HepG2 (cell line): ENCODE measurements around the gene TRAPPC5. TPM values are rescaled to one million over a fixed set of nuclear protein-coding genes. Genes with fewer than 3 reads are reported as not detected.

Experiments
- ATAC-seq: fragments of 200-7000 bp; cut with Tn5 transposase; 3 replicates; pipeline ENCODE4 v1.9.1; 2020; ENCODE audit warnings: mild to moderate bottlenecking, moderate library complexity
- BruUV-seq: library from RNA; stranded (reverse); fragments of 400-500 nt; replicated peaks from 2 replicates; lab custom pipeline; 2021; lab: Mats Ljungman, UMichigan
- CTCF ChIA-PET: fragments of 300-600 bp; formaldehyde crosslinking; extraction: SDS; loops from one replicate; lab custom pipeline; 2021; ENCODE audit warnings: low total read pairs, inconsistent platforms, low intra/inter-chr PET ratio; lab: Yijun Ruan, JAX
- POLR2A ChIA-PET: fragments of 350-600 bp; sonication (Branson Sonifier 250); formaldehyde crosslinking; loops from one replicate; lab custom pipeline; 2020; ENCODE audit warnings: antibody characterized with exemption, inconsistent platforms; lab: Yijun Ruan, JAX
- DNase-seq: peaks from one replicate; pipeline ENCODE4 v3.0.0-alpha.2; 2015; ENCODE audit warnings: low spot score
- FAIRE-seq: peaks from 3 replicates; lab custom pipeline; 2011; peaks lifted over from hg19 to GRCh38; lab: Jason Lieb, UNC
- H2AFZ ChIP-seq: one replicate; pipeline ENCODE4 v1.6.1; 2011; ENCODE audit warnings: low read length, inconsistent platforms
- H3K27ac ChIP-seq: fragments of 300-600 bp; 3 replicates; pipeline ENCODE4 v1.8.0; 2011; ENCODE audit warnings: mixed run types, mild to moderate bottlenecking, mixed read lengths, low read length, inconsistent platforms; ENCODE audit not compliant: insufficient read depth; ENCODE audit errors: extremely low read length
- H3K27me3 ChIP-seq, 2 experiments: fragments of 200-600 bp in 1 of 2; 2 replicates in 1 of 2; 3 replicates in 1 of 2; pipeline versions ENCODE4 v1.6.0 to v1.8.0; 2011; ENCODE audit warnings: low read length in 2 of 2, mild to moderate bottlenecking in 2 of 2, moderate library complexity in 2 of 2, inconsistent platforms in 1 of 2; ENCODE audit not compliant: insufficient read depth in 2 of 2, control insufficient read depth in 1 of 2
- H3K36me3 ChIP-seq, 2 experiments: fragments of 200-600 bp in 1 of 2; replicated peaks in 1 of 2; 2 replicates in 1 of 2; 3 replicates in 1 of 2; pipeline versions ENCODE4 v1.5.1 to v1.8.0; 2011; ENCODE audit warnings: low read length in 2 of 2, inconsistent platforms in 1 of 2; ENCODE audit not compliant: insufficient read depth in 2 of 2, control insufficient read depth in 1 of 2
- H3K4me1 ChIP-seq: 2 replicates; pipeline ENCODE4 v1.5.1; 2012; ENCODE audit warnings: low read length, inconsistent platforms; ENCODE audit not compliant: insufficient read depth
- H3K4me2 ChIP-seq: 2 replicates; pipeline ENCODE4 v1.6.0; 2011; ENCODE audit warnings: low read depth, low read length, inconsistent platforms
- H3K4me3 ChIP-seq, 3 experiments: fragments of 200-600 bp in 1 of 3; sonication (generic), shearing (Covaris generic) in 1 of 3; replicated peaks in 1 of 3; 2 replicates each; pipeline ENCODE4 v1.5.1; 2011 to 2016; ENCODE audit warnings: low read length in 3 of 3, inconsistent platforms in 2 of 3, low read depth in 2 of 3, mild to moderate bottlenecking in 2 of 3, control low read depth in 1 of 3, mixed read lengths in 1 of 3; ENCODE audit not compliant: insufficient read depth in 1 of 3
- H3K79me2 ChIP-seq: one replicate; pipeline ENCODE4 v1.6.1; 2011; ENCODE audit warnings: low read length, inconsistent platforms; ENCODE audit not compliant: insufficient read depth
- H3K9ac ChIP-seq: 2 replicates; pipeline ENCODE4 v1.6.0; 2011; ENCODE audit warnings: mild to moderate bottlenecking, low read depth, low read length, inconsistent platforms; ENCODE audit not compliant: insufficient read depth
- H3K9me3 ChIP-seq: 2 replicates; pipeline ENCODE4 v1.5.1; 2012; ENCODE audit warnings: mild to moderate bottlenecking, low read length
- H4K20me1 ChIP-seq: 2 replicates; pipeline ENCODE4 v1.6.0; 2011; ENCODE audit warnings: inconsistent platforms, mild to moderate bottlenecking, low read length, moderate library complexity; ENCODE audit not compliant: insufficient read depth
- EEA1 ChIP-seq: sonication (generic); formaldehyde crosslinking; IDR thresholded peaks from 2 replicates; pipeline ENCODE4 v1.5.1; 2020; ENCODE audit warnings: mild to moderate bottlenecking, missing genetic modification reagents, borderline replicate concordance
- NFIB ChIP-seq: sonication (generic); formaldehyde crosslinking; IDR thresholded peaks from 2 replicates; pipeline ENCODE4 v1.9.0; 2021; ENCODE audit warnings: missing genetic modification reagents, mild to moderate bottlenecking, borderline replicate concordance
- TCF12 ChIP-seq, 2 experiments: fragments of 450-650 bp in 1 of 2; sonication (generic) in 1 of 2; formaldehyde crosslinking in 1 of 2; IDR thresholded peaks; 2 replicates each; pipeline versions ENCODE4 v1.6.1 to v1.8.0; 2017 to 2022; ENCODE audit warnings: antibody characterized with exemption in 1 of 2, mild to moderate bottlenecking in 1 of 2, missing genetic modification reagents in 1 of 2, moderate library complexity in 1 of 2
- ZNF264 ChIP-seq: sonication (generic); formaldehyde crosslinking; IDR thresholded peaks from 2 replicates; pipeline ENCODE4 v1.4.0; 2020; ENCODE audit warnings: missing genetic modification reagents
- ZNF766 ChIP-seq: sonication (generic); formaldehyde crosslinking; IDR thresholded peaks from 2 replicates; pipeline ENCODE4 v1.5.0; 2020; ENCODE audit warnings: missing genetic modification reagents, borderline replicate concordance
- WGBS: methylation state at CpG from one replicate; pipeline ENCODE4 v1.1.6; 2017; ENCODE audit warnings: low lambda C conversion rate; 5-methylcytosine and 5-hydroxymethylcytosine counted together
- in situ Hi-C: cut with HindIII; loops from 2 replicates; pipeline ENCODE4 v1.10.0; 2017; ENCODE audit warnings: low pct_unique_long_range_greater_than_20kb; ENCODE audit not compliant: extremely low pct_ligation_motif_present
- intact Hi-C: fragments of 100-400 bp; cut with micrococcal nuclease; formaldehyde crosslinking; loops from one replicate; pipeline ENCODE4 v1.10.0; 2022; ENCODE audit not compliant: unreplicated experiment
- polyA plus RNA-seq, 8 experiments: library from polyadenylated mRNA; depleted of rRNA in 3 of 8; stranded (reverse) in 7 of 8; unstranded in 1 of 8; fragments of >200 nt; fragmentation: Illumina TruSeq in 4 of 8; extraction: Trizol in 4 of 8; gene quantifications; 2 replicates each; pipeline versions ENCODE4 v1.2.1 to v1.2.3, GENCODE V29; 2011 to 2016; ENCODE audit warnings: low read depth in 4 of 8, missing spikeins in 1 of 8, mixed read lengths in 1 of 8; ENCODE audit not compliant: insufficient read depth in 1 of 8
- total RNA-seq, 5 experiments: library from RNA; depleted of rRNA; stranded (reverse); fragments of >200 nt; fragmentation: Illumina TruSeq; extraction: Trizol; gene quantifications; 2 replicates each; pipeline ENCODE4 v1.2.3, GENCODE V29; 2016; ENCODE audit warnings: low read depth in 1 of 5
- TF ChIP-seq, protein P1 (sequence below): IDR thresholded peaks from 2 replicates; pipeline ENCODE4 v1.6.1; 2016
- TF ChIP-seq, protein P2 (sequence below): sonication (generic); formaldehyde crosslinking; IDR thresholded peaks from 2 replicates; pipeline ENCODE4 v1.4.0; 2020; ENCODE audit warnings: mild to moderate bottlenecking, missing genetic modification reagents
- TF ChIP-seq, protein P3 (sequence below): sonication (generic); formaldehyde crosslinking; IDR thresholded peaks from 2 replicates; pipeline ENCODE4 v1.5.1; 2020; ENCODE audit warnings: missing genetic modification reagents, mild to moderate bottlenecking, borderline replicate concordance
- TF ChIP-seq, protein P4 (sequence below): IDR thresholded peaks from 2 replicates; pipeline ENCODE4 v1.6.1; 2016
- TF ChIP-seq, protein P5 (sequence below): conservative IDR thresholded peaks from 2 replicates; pipeline ENCODE4 v1.6.1; 2018; ENCODE audit warnings: missing genetic modification reagents

Gene TRAPPC5
- total and polyA plus RNA-seq, 2 of the 13 experiments (the other 11 are each of a cell fraction or from before 2014, with no cell fraction given) = 38.5 to 78.7 TPM

DNA sequence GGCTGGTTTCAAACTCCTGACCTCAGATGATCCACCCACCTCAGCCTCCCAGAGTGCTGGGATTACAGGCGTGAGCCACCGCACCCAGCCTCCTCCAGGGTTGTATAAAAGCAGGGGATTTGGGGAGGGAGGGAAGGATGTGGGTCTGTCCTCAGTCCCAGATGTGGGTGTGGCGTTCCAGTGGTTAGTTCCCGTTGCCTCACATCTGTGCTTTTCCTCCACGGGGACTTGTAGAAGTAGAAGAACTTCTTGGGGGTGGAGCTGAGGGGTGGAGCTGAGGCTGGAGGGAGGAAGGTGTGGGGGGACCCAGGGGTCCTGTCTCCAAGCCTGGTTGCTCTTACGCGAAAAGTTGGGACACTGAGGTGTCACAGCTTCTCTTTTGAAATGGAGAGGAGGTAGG is 4.3 kb upstream of the TRAPPC5 start:
- ATAC-seq = no peak
- no peak overlapping the region for H3K4me3 ChIP-seq
- H3K27ac ChIP-seq = no peak overlapping the region
- TF ChIP-seq, protein P1, sequence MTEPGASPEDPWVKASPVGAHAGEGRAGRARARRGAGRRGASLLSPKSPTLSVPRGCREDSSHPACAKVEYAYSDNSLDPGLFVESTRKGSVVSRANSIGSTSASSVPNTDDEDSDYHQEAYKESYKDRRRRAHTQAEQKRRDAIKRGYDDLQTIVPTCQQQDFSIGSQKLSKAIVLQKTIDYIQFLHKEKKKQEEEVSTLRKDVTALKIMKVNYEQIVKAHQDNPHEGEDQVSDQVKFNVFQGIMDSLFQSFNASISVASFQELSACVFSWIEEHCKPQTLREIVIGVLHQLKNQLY (CRISPR knock-in tag) = no peak
- TF ChIP-seq, protein P2, sequence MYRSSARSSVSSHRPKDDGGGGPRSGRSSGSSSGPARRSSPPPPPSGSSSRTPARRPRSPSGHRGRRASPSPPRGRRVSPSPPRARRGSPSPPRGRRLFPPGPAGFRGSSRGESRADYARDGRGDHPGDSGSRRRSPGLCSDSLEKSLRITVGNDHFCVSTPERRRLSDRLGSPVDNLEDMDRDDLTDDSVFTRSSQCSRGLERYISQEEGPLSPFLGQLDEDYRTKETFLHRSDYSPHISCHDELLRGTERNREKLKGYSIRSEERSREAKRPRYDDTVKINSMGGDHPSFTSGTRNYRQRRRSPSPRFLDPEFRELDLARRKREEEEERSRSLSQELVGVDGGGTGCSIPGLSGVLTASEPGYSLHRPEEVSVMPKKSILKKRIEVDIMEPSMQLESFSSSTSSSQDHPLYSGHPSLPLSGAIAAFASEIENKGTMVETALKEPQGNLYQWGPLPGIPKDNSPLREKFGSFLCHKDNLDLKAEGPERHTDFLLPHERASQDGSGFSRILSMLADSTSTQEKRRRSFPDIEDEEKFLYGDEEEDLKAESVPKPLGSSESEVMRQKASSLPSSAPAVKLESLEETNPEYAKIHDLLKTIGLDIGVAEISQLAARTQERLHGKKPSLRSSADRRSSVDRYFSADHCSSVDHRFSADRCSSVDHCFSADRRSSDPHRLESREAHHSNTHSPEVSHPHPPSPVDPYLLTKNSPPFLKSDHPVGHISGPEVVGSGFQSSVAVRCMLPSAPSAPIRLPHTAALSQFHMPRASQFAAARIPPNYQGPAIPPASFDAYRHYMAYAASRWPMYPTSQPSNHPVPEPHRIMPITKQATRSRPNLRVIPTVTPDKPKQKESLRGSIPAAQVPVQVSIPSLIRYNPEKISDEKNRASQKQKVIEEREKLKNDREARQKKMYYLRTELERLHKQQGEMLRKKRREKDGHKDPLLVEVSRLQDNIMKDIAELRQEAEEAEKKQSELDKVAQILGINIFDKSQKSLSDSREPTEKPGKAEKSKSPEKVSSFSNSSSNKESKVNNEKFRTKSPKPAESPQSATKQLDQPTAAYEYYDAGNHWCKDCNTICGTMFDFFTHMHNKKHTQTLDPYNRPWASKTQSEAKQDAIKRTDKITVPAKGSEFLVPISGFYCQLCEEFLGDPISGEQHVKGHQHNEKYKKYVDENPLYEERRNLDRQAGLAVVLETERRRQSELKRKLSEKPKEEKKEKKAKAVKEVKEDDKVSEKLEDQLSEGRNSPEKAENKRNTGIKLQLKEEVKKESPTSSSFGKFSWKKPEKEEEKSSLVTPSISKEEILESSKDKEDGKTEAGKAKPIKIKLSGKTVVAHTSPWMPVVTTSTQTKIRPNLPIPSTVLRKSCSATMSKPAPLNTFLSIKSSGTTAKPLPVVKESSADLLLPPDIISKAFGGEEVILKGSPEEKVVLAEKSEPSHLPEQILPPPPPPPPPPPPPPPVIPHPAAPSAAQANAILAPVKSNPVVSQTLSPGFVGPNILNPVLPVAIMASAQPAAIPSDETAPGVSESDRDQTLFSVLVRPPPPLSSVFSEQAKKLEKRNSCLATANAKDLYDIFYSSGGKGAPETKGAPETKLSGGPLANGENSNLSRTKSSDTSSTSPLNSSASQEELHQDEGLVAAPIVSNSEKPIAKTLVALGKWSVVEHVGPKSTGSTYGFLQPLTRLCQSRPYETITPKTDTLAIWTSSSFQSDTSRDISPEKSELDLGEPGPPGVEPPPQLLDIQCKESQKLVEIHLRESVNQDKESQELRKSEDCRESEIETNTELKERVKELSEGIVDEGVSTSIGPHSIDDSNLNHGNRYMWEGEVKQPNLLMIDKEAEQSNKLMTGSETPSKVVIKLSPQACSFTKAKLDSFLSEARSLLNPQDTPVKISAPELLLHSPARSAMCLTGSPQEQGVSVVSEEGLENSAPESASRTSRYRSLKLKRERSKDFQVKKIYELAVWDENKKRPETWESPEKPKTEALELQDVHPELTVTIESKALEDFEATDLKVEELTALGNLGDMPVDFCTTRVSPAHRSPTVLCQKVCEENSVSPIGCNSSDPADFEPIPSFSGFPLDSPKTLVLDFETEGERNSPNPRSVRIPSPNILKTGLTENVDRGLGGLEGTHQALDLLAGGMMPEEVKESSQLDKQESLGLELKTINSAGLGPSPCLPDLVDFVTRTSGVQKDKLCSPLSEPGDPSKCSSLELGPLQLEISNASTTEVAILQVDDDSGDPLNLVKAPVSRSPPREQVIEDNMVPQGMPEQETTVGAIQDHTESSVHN (CRISPR knock-in tag) = no peak
- TF ChIP-seq ZNF766 (CRISPR knock-in tag) (no peak), TCF12 (IDR thresholded peaks at IDR 0.05) (no peak), TCF12 (CRISPR knock-in tag; IDR thresholded peaks at IDR 0.05) (no peak), ZNF264 (CRISPR knock-in tag) (no peak), NFIB (CRISPR knock-in tag) (no peak), EEA1 (no peak)
- TF ChIP-seq, protein P3, sequence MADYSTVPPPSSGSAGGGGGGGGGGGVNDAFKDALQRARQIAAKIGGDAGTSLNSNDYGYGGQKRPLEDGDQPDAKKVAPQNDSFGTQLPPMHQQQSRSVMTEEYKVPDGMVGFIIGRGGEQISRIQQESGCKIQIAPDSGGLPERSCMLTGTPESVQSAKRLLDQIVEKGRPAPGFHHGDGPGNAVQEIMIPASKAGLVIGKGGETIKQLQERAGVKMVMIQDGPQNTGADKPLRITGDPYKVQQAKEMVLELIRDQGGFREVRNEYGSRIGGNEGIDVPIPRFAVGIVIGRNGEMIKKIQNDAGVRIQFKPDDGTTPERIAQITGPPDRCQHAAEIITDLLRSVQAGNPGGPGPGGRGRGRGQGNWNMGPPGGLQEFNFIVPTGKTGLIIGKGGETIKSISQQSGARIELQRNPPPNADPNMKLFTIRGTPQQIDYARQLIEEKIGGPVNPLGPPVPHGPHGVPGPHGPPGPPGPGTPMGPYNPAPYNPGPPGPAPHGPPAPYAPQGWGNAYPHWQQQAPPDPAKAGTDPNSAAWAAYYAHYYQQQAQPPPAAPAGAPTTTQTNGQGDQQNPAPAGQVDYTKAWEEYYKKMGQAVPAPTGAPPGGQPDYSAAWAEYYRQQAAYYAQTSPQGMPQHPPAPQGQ = no peak
- TF ChIP-seq, protein P4, sequence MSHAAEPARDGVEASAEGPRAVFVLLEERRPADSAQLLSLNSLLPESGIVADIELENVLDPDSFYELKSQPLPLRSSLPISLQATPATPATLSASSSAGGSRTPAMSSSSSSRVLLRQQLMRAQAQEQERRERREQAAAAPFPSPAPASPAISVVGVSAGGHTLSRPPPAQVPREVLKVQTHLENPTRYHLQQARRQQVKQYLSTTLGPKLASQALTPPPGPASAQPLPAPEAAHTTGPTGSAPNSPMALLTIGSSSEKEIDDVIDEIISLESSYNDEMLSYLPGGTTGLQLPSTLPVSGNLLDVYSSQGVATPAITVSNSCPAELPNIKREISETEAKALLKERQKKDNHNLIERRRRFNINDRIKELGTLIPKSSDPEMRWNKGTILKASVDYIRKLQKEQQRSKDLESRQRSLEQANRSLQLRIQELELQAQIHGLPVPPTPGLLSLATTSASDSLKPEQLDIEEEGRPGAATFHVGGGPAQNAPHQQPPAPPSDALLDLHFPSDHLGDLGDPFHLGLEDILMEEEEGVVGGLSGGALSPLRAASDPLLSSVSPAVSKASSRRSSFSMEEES (CRISPR knock-in tag) = no peak
- TF ChIP-seq, protein P5, sequence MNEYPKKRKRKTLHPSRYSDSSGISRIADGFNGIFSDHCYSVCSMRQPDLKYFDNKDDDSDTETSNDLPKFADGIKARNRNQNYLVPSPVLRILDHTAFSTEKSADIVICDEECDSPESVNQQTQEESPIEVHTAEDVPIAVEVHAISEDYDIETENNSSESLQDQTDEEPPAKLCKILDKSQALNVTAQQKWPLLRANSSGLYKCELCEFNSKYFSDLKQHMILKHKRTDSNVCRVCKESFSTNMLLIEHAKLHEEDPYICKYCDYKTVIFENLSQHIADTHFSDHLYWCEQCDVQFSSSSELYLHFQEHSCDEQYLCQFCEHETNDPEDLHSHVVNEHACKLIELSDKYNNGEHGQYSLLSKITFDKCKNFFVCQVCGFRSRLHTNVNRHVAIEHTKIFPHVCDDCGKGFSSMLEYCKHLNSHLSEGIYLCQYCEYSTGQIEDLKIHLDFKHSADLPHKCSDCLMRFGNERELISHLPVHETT (CRISPR knock-in tag) = no peak

More for the DNA sequence above, 4.3 kb upstream of the TRAPPC5 start:
- DNase-seq (no peak), FAIRE-seq (no peak)
- intact Hi-C loops = no loop called here
- Histone ChIP-seq H2AFZ (no peak overlapping the region), H3K36me3 (no peaks in the 10 kb centered on the region), H4K20me1 (no peaks in the 10 kb centered on the region), H3K79me2 (peaks cover 3% of the 10 kb centered on the region), H3K27me3 (peaks cover 3 to 23% of the 10 kb centered on the region in 2 experiments; a peak in 2 of 5 replicates), H3K4me2 (no peak overlapping the region), H3K4me1 (peaks cover 28% of the 10 kb centered on the region), H3K9me3 (no peaks in the 10 kb centered on the region), H3K9ac (no peak overlapping the region)
- CTCF ChIA-PET = no interaction called here
- in situ Hi-C loops = no loop called here
- POLR2A ChIA-PET = no interaction called here
- WGBS = 61% methylated on average over 3 of the region's 7 CpGs
- no TSS peak for BruUV-seq
